ENCODE results near the gene NTSR2.

NTSR2 gene

GRCh38 chr2:11649093-11649492, 20.9 kb downstream of the NTSR2 start:
- TF ChIP-seq FOXP2 (optimal IDR thresholded peaks at IDR 0.05; ENCODE audit: control extremely low read depth, extremely low read length, insufficient read depth): no peak
- TF ChIP-seq EZH2 (IDR thresholded peaks at IDR 0.05): no peak
- no peak for TF ChIP-seq POLR2AphosphoS5 (IDR thresholded peaks at IDR 0.05; ENCODE audit: borderline replicate concordance, low read depth, low read length)
- DNase-seq (ENCODE audit: low read depth, low spot score): no peak
- Histone ChIP-seq H3K27ac (no peak overlapping the region), H3K9ac (ENCODE audit: insufficient read length) (no peak overlapping the region), H3K36me3 (ENCODE audit: insufficient read depth, low read length) (no peaks in the 10 kb centered on the region), H3K4me3 (no peak overlapping the region), H3K9me3 (ENCODE audit: low read depth, low read length) (no peaks in the 10 kb centered on the region)

- Histone ChIP-seq H3K9me3 (ENCODE audit: low read depth, low read length) (no peaks in the 10 kb centered on the region), H3K4me3 (no peak overlapping the region), H3K9ac (ENCODE audit: insufficient read length) (no peak overlapping the region), H3K27ac (no peak overlapping the region), H3K36me3 (ENCODE audit: insufficient read depth, low read length) (no peaks in the 10 kb centered on the region)
- no peak for DNase-seq (ENCODE audit: low read depth, low spot score)
- TF ChIP-seq EZH2 (IDR thresholded peaks at IDR 0.05): no peak
- no peak for TF ChIP-seq POLR2AphosphoS5 (IDR thresholded peaks at IDR 0.05; ENCODE audit: borderline replicate concordance, low read depth, low read length)
- TF ChIP-seq FOXP2 (optimal IDR thresholded peaks at IDR 0.05; ENCODE audit: control extremely low read depth, extremely low read length, insufficient read depth): no peak
Observed at GRCh38 chr2:11647834-11648600, 22.0 kb downstream of the NTSR2 start.

- H3K9ac ChIP-seq (ENCODE audit: insufficient read length): no peak overlapping the region
- no peak overlapping the region for H3K27ac ChIP-seq
- TF ChIP-seq EZH2 (IDR thresholded peaks at IDR 0.05): no peak
- no peak for TF ChIP-seq FOXP2 (optimal IDR thresholded peaks at IDR 0.05; ENCODE audit: control extremely low read depth, extremely low read length, insufficient read depth)
- TF ChIP-seq POLR2AphosphoS5 (IDR thresholded peaks at IDR 0.05; ENCODE audit: borderline replicate concordance, low read depth, low read length): no peak
- DNase-seq (ENCODE audit: low read depth, low spot score): no peak
- H3K36me3 ChIP-seq (ENCODE audit: insufficient read depth, low read length): no peaks in the 10 kb centered on the region
- H3K9me3 ChIP-seq (ENCODE audit: low read depth, low read length): no peaks in the 10 kb centered on the region
- no peak overlapping the region for H3K4me3 ChIP-seq
Observed at GRCh38 chr2:11646530-11646929, 23.5 kb downstream of the NTSR2 start.

GRCh38 chr2:11644293-11644692, 25.7 kb downstream of the NTSR2 start:
- Histone ChIP-seq H3K9me3 (ENCODE audit: low read depth, low read length) (no peaks in the 10 kb centered on the region), H3K9ac (ENCODE audit: insufficient read length) (no peak overlapping the region), H3K27ac (no peak overlapping the region), H3K36me3 (ENCODE audit: insufficient read depth, low read length) (no peaks in the 10 kb centered on the region), H3K4me3 (no peak overlapping the region)
- DNase-seq (ENCODE audit: low read depth, low spot score): no peak
- no peak for TF ChIP-seq EZH2 (IDR thresholded peaks at IDR 0.05)
- no peak for TF ChIP-seq FOXP2 (optimal IDR thresholded peaks at IDR 0.05; ENCODE audit: control extremely low read depth, extremely low read length, insufficient read depth)
- no peak for TF ChIP-seq POLR2AphosphoS5 (IDR thresholded peaks at IDR 0.05; ENCODE audit: borderline replicate concordance, low read depth, low read length)

GRCh38 chr2:11642972-11643371, 27.0 kb downstream of the NTSR2 start:
- no peaks in the 10 kb centered on the region for H3K36me3 ChIP-seq (ENCODE audit: insufficient read depth, low read length)

GRCh38 chr2:11640132-11640531, 29.9 kb downstream of the NTSR2 start:
- TF ChIP-seq FOXP2 (optimal IDR thresholded peaks at IDR 0.05; ENCODE audit: control extremely low read depth, extremely low read length, insufficient read depth) (no peak), POLR2AphosphoS5 (IDR thresholded peaks at IDR 0.05; ENCODE audit: borderline replicate concordance, low read depth, low read length) (no peak), EZH2 (IDR thresholded peaks at IDR 0.05) (no peak)
- Histone ChIP-seq H3K27ac (no peak overlapping the region), H3K36me3 (ENCODE audit: insufficient read depth, low read length) (no peaks in the 10 kb centered on the region), H3K9ac (ENCODE audit: insufficient read length) (no peak overlapping the region), H3K9me3 (ENCODE audit: low read depth, low read length) (no peaks in the 10 kb centered on the region), H3K4me3 (no peak overlapping the region)
- DNase-seq (ENCODE audit: low read depth, low spot score): no peak

More at GRCh38 chr2:11642972-11643371, 27.0 kb downstream of the NTSR2 start:
- DNase-seq (ENCODE audit: low read depth, low spot score): no peak
- H3K4me3 ChIP-seq: no peak overlapping the region
- no peak overlapping the region for H3K9ac ChIP-seq (ENCODE audit: insufficient read length)
- no peak for TF ChIP-seq POLR2AphosphoS5 (IDR thresholded peaks at IDR 0.05; ENCODE audit: borderline replicate concordance, low read depth, low read length)
- no peak for TF ChIP-seq FOXP2 (optimal IDR thresholded peaks at IDR 0.05; ENCODE audit: control extremely low read depth, extremely low read length, insufficient read depth)
- no peak for TF ChIP-seq EZH2 (IDR thresholded peaks at IDR 0.05)
- H3K9me3 ChIP-seq (ENCODE audit: low read depth, low read length): no peaks in the 10 kb centered on the region
- H3K27ac ChIP-seq: no peak overlapping the region

- no peak for DNase-seq (ENCODE audit: low read depth, low spot score)
- Histone ChIP-seq H3K27ac (no peak overlapping the region), H3K4me3 (no peak overlapping the region), H3K9me3 (ENCODE audit: low read depth, low read length) (no peaks in the 10 kb centered on the region), H3K36me3 (ENCODE audit: insufficient read depth, low read length) (no peaks in the 10 kb centered on the region), H3K9ac (ENCODE audit: insufficient read length) (no peak overlapping the region)
- TF ChIP-seq EZH2 (IDR thresholded peaks at IDR 0.05) (no peak), FOXP2 (optimal IDR thresholded peaks at IDR 0.05; ENCODE audit: control extremely low read depth, extremely low read length, insufficient read depth) (no peak), POLR2AphosphoS5 (IDR thresholded peaks at IDR 0.05; ENCODE audit: borderline replicate concordance, low read depth, low read length) (no peak)
Observed at GRCh38 chr2:11639503-11639902, 30.5 kb downstream of the NTSR2 start.

- Histone ChIP-seq H3K36me3 (ENCODE audit: insufficient read depth, low read length) (no peaks in the 10 kb centered on the region), H3K27ac (no peak overlapping the region), H3K9ac (ENCODE audit: insufficient read length) (no peak overlapping the region), H3K4me3 (no peak overlapping the region), H3K9me3 (ENCODE audit: low read depth, low read length) (no peaks in the 10 kb centered on the region)
- no peak for TF ChIP-seq EZH2 (IDR thresholded peaks at IDR 0.05)
- no peak for TF ChIP-seq POLR2AphosphoS5 (IDR thresholded peaks at IDR 0.05; ENCODE audit: borderline replicate concordance, low read depth, low read length)
- no peak for TF ChIP-seq FOXP2 (optimal IDR thresholded peaks at IDR 0.05; ENCODE audit: control extremely low read depth, extremely low read length, insufficient read depth)
- DNase-seq (ENCODE audit: low read depth, low spot score): no peak
Observed at GRCh38 chr2:11637546-11637945, 32.4 kb downstream of the NTSR2 start.
